Measurements from ENCODE around the gene ZBED4.

DNA sequence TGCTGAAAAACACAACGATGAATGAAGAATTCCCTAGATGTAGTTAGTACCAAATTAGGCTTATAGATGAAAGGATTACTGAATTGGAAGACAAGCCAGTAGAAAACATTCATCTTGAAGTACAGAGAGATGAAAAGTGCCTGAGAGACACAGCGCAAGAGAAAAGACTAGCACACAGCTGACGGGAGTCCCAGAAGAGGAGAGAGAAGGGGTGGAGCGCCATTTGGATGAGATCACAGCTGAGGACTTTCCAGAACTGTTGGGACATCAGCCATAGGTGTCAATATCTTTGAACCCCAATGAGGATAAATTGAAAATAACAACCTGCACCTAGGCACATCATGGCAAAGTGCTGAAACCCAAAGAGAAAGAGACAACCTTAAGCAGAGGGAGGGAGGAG lies 39.4 kb downstream of the ZBED4 start:
- TF ChIP-seq ZNF274 (IDR thresholded peaks at IDR 0.05; ENCODE audit: low read depth, low read length) (no peak), SUZ12 (IDR thresholded peaks at IDR 0.05; ENCODE audit: extremely low read depth, insufficient read depth, insufficient read length) (no peak), YY1 (IDR thresholded peaks at IDR 0.05; ENCODE audit: insufficient read depth, insufficient read length) (no peak)
